Middle frontal gyrus (tissue), 1 donor: ENCODE measurements around the gene RPL13A.
"Not testable (repeated sequence)": the region's sequence is repeated elsewhere in the genome, so short reads cannot be mapped to it uniquely, and the experiment has no call there.

ENCODE experiments used
- DNase-seq: peaks from one replicate; pipeline ENCODE4 v3.0.0-alpha.2; 2015; ENCODE audit warnings: low spot score; ENCODE audit errors: extremely low spot score

The RPL13A gene

GRCh38 chr19:49487277-49488045 is at the start of gene RPL13A:
Gene RPL13A (plus strand): TSS chr19:49487608. CDS start chr19:49487630, 22 bp downstream.
- DNase-seq = peak; percentile 99

GRCh38 chr19:49438261-49438660 is 49.1 kb upstream of the RPL13A start:
- no peak for DNase-seq

GRCh38 chr19:49439836-49440235 is 47.6 kb upstream of the RPL13A start:
- DNase-seq = no peak

- DNase-seq = no peak
These were observed 46.8 kb upstream of the RPL13A start for GRCh38 chr19:49440439-49441209.

- DNase-seq = no peak
These were observed 46.0 kb upstream of the RPL13A start, which contains the start of gene SLC17A7 for GRCh38 chr19:49441210-49441959. Gene SLC17A7 (minus strand): TSS chr19:49441527. CDS start chr19:49441379, 148 bp downstream.

GRCh38 chr19:49441960-49442350 is 45.5 kb upstream of the RPL13A start:
- DNase-seq = no peak

GRCh38 chr19:49442354-49442753 is 45.1 kb upstream of the RPL13A start:
- no peak for DNase-seq

GRCh38 chr19:49442771-49443365 is 44.5 kb upstream of the RPL13A start:
- DNase-seq = no peak

- DNase-seq = peak; percentile 88
These were observed 43.9 kb upstream of the RPL13A start for GRCh38 chr19:49443366-49444099.

GRCh38 chr19:49444100-49444700 is 43.2 kb upstream of the RPL13A start:
- not testable (repeated sequence) for DNase-seq

GRCh38 chr19:49445997-49446396 is 41.4 kb upstream of the RPL13A start:
- no peak for DNase-seq

- no peak for DNase-seq
These were observed 39.6 kb upstream of the RPL13A start for GRCh38 chr19:49447485-49448431.

- DNase-seq = no peak
These were observed 39.0 kb upstream of the RPL13A start for GRCh38 chr19:49448432-49448786.

- no peak for DNase-seq
These were observed 37.0 kb upstream of the RPL13A start for GRCh38 chr19:49450405-49450804.

- peak; percentile 96 for DNase-seq
These were observed 35.8 kb upstream of the RPL13A start, which contains the start of gene PIH1D1 for GRCh38 chr19:49451430-49452181. Gene PIH1D1 (minus strand): TSS chr19:49451814. CDS start chr19:49451574, 240 bp downstream.

GRCh38 chr19:49453013-49453756 is 34.2 kb upstream of the RPL13A start, which contains the start of gene ALDH16A1:
Gene ALDH16A1 (plus strand): TSS chr19:49453225. CDS start chr19:49453332, 107 bp downstream.
- peak; percentile 97 for DNase-seq

- DNase-seq = no peak
These were observed 33.6 kb upstream of the RPL13A start for GRCh38 chr19:49453757-49454240.
